GM18507 (cell line): ENCODE measurements around the gene SF3B6.
A peak's percentile ranks its signal among the peaks of the same experiment; 100 is the strongest.
"Not testable (repeated sequence)": the region's sequence is repeated elsewhere in the genome, so short reads cannot be mapped to it uniquely, and the experiment has no call there.

Source experiments
- DNase-seq: peaks from one replicate; pipeline ENCODE4 v3.0.0; 2011; ENCODE audit warnings: low read depth; ENCODE audit not compliant: insufficient read length; ENCODE audit errors: extremely low spot score
- FAIRE-seq: peaks from 2 replicates; lab custom pipeline; 2011; peaks lifted over from hg19 to GRCh38; lab: Jason Lieb, UNC

SF3B6 gene

DNA sequence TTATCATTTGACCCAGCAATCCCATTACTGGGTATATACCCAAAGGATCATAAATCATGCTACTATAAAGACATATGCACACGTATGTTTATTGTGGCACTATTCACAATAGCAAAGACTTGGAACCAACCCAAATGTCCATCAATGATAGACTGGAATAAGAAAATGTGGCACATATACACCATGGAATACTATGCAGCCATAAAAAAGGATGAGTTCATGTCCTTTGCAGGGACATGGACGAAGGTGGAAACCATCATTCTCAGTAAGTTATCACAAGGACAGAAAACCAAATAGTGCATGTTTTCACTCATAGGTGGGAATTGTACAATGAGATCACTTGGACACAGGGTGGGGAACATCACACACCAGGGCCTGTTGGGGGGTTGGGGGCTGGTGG, 24.6 kb upstream of the SF3B6 start:
- not testable (repeated sequence) for FAIRE-seq, DNase-seq

DNA sequence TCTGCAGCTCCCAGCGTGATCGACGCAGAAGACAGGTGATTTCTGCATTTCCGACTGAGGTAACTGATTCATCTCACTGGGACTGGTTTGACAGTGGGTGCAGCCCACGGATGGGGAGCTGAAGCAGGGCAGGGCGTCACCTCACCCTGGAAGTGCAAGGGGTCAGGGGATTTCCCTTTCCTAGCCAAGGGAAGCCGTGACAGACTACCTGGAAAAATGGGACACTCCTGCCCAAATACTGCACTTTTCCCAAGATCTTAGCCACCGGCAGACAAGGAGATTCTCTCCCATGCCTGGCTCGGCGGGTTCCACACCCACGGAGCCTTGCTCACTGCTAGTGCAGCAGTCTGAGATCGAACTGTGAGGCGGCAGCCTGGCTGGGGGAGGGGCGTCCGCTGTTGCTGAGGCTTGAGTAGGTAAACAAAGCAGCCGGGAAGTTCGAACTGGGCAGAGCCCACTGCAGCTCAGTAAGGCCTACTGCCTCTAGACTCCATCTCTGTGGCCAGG, 19.1 kb upstream of the SF3B6 start:
- DNase-seq, FAIRE-seq: not testable (repeated sequence)

DNA sequence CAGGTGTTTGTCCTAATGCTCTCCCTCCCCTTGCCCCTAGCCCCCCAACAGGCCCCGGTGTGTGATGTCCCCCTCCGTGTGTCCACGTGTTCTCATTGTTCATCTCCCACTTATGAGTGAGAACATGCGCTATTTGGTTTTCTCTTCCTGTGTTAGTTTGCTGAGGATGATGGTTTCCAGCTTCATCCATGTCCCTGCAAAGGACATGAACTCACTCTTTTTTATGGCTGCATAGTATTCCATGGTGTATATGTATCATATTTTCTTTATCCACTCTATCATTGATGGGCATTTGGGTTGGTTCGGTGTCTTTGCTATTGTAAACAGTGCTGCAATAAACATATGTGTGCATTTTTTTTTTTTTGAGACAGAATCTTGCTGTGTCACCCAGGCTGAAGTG, 17.1 kb upstream of the SF3B6 start:
- not testable (repeated sequence) for FAIRE-seq, DNase-seq

DNA sequence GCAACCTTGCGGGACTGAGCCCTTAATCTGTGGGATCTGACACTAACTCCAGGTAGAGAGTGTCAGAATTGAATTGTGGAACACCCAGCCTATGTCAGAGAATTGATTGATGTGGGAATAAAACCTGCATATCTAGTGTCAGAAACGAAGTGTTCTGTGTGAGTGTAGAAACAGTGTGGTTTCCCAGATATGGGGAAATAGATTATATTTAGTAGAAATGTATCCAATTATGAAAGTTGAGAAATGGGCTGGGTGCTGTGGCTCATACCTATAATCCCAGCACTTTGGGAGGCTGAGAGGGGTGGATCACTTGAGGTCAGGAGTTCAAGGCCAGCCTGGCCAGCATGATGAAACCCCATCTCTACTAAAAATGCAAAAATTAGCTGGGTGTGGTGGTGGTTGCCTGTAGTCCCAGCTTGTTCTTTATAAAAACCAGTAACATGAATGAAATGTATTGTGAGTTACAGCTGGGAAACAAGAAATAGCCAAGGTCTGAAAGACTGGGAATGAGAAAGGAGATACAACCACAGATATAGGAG, 12.8 kb upstream of the SF3B6 start:
- DNase-seq = no peak
- FAIRE-seq = no peak

DNA sequence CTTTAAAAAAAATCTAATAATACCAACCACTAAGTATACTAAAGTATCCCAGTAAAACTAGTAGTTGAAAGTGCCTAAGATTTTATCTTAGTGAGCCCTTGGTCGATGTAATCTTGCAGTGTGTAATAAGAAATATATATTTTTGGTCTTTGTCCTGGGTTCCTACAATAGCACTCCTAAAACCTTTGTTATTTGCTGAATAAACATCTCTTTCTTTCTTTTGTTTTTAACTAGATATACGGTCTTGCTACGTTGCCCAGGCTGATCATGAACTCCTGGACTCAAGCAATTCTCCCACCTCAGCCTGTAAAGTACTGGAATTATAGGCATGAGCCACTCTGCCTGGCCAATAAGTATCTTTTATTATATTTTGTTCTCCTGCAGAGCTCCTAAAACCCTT, 10.9 kb upstream of the SF3B6 start:
- no peak for DNase-seq
- FAIRE-seq = no peak

DNA sequence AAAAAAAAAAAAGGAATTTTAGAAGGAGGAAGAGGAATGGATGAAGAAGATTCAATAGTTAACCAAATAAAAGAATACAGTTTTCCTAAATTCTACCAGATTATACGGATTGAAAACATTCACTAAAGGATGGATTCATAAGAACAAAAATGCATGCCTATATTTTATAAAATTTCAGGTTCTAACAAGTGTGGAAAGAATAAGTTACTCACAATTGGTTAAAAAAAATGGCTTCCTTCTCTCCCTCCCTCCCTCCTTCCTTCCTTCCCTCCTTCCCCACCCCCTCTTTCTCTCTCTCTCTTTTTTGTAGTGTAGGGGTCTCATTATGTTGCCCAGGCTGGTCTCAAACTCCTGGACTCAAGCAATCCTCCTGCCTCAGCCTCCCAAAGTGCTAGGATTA, 10.1 kb upstream of the SF3B6 start:
- FAIRE-seq = no peak
- DNase-seq = no peak

DNA sequence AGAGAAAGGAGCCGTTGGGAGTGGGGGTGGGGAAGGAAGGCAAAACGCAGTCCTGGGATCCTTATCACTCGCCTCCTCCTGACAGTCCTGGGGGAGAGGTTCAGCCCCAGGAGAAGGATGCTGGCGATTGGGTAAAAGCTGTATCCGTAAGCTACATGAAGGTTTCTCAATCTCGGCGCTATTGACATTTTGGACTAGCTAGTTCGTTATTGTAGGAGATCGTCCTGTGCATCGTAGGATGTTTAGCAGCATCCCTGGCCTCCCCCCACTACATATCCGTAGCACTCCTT, 9.0 kb upstream of the SF3B6 start:
- FAIRE-seq (no peak), DNase-seq (no peak)

DNA sequence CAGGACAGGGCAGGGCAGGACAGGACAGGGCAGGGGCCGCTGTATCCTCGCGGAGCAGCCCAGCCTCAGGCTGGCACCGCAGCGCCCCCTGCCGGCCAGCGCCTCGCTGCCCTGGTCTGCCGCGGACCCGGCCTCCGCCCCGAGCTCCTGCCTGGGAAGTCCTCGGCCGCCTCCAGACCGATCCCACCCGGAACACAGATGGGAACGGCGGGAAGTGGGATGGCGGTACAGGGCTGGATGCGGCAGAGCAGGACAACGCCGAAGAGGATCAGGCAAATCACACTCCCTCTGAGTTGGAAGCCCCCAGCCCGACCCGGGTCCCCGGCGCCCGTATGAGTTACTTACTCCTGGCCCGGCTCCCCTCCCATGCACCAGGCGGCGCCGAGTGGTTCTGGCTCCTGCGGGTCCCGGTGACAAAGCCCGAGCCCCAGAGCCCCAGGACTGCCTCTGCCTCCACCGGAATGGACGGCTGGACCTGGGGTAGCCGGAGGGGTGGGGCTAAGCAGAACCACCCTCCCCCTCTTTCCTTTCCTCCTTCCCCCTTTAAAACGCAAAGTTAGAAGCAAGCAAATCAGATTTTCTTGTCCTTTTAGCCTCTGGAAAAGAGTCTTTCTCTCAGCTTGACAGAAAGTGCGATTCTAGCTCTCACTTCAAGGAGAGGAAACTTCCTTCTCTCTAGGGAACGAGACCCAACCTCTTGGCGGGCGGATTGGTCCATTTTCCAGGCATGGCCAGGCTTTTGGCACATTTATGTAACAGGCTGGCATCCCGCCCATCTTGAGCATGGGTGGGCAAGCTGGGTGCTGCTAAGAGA, 8.5 kb upstream of the SF3B6 start, which contains the start of gene TP53I3:
TP53I3 (minus strand) TSS at position 449 of the 814 bp plus-strand sequence. CDS start 508 bp downstream, outside the sequence.
- DNase-seq (peak; percentile 75), FAIRE-seq (peak; percentile 64)

DNA sequence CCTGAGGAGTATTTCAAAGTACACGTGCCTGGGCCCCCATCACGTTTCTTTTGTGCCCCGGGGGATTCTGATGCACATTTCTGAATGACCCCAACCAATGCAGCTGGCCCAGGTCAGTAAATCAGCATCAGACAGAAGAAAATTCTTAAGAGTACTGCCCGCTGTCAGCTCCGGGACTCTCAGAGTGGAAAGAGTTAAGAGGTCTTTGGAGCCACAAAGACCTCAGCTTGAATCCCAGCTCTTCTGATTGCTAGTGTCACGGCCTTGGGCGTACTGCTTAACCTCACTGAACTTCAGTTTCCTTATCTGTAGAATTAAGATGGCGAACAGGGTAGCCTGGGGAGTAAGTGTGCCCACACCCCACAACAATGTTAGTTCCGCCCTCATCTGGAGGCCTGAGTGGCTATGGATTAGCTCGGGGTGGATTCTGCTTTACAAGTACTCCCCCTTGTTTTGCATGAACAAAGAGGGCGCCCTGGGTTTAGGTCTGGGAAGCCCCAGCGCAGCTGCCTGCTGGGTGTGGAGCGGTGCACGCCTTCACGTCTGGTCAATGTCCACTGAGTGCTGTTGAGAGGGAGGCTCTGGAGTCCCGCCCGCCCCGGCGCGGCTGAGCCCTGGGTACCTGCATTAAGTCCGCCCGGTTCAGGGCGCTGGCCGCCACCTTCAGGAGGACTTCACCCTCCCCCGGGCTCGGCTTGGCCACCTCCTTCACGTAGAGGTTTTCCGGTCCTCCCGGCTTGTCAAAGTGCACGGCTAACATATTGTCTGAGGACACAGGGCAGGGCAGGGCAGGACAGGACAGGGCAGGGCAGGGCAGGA, 7.7 kb upstream of the SF3B6 start:
- DNase-seq (peak; percentile 58), FAIRE-seq (peak; percentile 76)

DNA sequence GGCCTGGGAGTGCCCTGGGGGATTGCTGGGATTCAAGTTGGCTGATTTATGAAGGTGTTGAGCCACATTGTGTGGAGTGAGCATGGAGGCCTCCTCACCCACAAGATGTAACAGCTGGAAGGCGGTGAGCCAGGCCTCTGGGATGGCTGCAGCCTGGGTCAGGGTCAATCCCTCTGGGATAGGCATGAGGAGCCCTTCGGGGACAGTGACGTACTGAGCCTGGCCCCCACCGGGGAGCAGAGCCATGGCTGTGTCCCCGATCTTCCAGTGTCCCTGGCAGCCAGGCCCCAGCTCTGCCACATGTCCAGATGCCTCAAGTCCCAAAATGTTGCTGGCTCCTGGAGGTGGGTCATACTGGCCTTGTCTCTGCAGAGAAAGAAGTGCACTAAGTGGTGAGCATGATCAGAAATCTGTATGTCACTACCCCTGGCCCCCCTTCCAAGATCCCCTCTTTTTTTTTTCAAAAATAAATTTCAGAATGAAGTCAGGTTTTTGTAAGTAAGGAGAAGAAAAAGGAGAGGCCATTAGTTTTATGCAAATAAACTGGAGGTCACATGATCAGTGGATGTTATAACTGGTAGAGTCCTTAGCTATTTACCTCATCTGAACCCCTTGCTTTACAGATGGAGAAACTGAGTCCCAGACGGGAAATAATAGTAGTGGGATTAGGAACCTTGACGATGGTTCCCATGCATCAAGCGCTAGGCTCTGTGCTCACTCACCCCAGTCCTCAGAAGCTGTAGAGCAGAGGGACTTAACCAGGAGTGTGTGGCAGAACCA, 6.9 kb upstream of the SF3B6 start:
- FAIRE-seq (no peak), DNase-seq (no peak)

DNA sequence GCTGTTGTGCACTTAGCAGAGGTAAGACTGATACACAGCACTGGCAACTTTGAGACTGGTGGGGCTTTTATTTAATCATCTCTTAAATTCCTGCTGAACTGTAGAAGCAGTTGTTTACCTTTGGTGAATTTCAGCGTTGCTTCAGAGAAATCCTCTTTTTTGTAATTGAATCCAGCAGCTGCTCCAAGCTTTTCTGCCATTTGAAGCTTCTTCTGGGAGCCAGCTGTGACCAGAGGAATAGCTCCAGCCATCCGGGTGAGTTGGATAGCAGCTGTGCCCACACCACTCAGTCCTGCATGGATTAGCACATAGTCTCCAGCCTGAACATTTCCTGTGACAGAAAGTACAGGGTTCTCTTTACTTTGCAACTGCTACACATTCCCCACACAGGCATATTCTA, 4.6 kb upstream of the SF3B6 start:
- DNase-seq = no peak
- no peak for FAIRE-seq

DNA sequence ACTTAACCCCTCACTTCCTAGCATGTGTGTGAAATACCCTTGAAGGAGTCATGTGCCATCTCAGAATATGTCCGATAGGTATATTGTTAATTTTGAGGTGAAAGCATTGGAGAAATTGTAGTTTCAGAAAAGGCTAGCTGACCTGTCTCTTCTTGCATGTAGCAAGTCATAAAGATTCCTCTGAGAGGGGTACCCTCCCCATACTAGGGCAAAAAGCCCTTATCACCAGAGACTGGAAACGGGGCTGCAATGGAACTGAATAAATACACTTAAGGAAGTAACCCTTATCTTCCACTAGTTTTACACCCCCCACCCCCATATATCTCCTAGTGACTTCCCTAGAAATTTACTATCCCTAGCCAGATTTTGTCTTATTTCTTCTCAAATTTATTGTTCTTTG, 1.8 kb upstream of the SF3B6 start:
- DNase-seq (no peak), FAIRE-seq (no peak)

DNA sequence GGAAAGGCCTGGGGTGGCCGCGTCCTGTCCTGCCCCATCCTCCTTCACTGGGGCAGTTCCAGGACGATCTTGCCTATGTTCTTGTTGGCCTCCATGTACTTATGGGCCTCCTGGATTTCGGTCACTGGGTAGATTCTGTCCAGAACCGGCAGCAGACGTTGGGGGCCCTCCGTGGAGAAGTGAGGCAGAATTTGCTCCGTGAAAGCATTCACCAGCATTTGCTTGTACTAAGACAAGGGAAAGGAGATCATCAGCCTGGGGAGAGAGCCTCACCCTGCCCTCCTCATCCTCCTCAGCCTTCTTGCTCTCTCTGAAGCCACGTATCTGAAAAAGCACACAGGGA, 1.4 kb upstream of the SF3B6 start:
- FAIRE-seq = no peak

DNA sequence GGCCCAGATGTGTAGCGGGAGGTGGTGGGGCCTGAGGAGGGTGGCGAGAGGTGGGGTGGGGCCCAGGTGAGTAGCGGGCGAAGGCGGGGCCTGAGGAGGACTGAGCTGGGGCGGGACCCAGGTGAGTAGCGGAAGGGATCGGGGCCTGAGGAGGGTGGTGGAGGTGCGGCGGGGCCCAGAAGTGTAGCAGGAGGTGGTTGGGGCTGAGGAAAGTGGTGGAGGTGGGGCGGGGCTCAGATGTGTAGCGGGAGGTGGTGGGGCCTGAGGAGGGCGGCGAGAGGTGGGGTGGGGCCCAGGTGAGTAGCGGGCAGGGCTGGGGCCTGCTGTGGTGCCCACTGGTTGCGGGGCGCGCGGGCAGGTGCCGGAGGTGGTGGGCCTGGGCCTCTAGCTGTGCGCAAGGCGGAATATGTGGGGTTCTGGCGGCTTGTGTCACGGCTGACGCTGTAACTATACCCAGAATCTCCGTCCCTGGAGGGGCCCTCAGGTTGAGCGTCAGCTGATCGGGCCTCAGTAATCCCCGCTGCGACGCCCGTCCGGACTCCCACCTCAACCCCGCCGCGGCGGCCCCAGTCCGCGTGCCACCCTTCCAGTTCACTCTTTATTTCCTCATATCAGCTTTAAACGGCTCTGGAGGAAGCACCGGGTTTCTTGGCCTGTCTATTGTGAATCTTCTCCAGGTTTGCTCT, 866 bp upstream of the SF3B6 start:
- FAIRE-seq = no peak

More for the DNA sequence above, 1.4 kb upstream of the SF3B6 start:
- DNase-seq = no peak

DNA sequence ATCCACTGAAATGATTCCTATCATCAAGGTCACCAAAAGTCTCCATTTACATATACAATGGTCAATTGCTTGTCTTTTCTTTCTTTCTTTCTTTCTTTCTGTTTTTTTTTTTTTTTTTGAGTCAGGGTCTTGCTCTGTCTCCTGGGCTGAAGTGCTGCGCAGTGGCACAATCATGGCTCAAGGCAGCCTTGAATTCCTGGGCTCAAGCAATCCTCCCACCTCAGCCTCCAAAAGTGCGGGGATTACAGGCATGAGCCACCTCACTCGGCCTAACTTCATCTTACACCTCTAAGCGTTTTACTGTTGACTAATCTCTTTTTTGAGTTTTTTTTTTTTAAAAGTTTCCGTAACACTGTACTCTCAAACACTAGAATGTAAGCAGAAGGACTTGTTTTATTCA, 867 bp downstream of the SF3B6 start:
- FAIRE-seq (no peak), DNase-seq (no peak)

More for the DNA sequence above, 866 bp upstream of the SF3B6 start:
- no peak for DNase-seq

DNA sequence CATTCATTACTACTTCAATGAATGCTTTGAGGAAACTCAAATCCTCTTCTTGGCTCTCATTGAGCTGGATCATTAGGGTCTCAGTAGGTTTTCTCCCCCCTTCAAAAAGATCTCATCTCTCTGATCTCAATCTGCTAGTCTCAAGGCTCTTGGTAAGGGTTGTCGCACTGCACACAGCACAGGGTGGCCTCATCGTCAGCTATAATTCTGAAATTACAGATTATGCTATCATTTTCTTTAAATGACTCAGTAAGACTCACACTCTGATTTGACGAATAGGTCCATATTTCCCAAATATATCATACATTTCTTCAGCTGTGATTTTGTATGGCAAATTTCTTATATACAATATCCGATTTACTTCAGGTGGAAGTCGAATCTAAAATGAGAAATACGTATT, 2.3 kb downstream of the SF3B6 start:
- FAIRE-seq (no peak), DNase-seq (no peak)

DNA sequence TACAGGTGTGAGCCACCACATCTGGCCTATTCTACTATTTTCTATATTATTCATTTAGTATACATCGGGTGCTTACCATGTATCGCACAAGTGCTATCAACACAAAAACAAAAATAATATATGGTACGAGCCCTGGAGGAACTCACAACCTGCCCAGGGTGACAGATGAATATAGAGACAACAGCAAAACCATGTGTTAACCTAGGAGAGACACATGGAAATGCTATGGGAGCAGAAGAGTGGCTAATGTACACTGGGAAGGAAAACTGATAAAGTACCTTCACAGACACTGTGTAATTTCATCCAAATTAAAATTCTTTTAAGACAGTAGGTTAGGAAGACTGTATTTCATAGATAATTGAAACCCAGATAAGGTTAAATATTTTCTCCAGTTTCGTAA, 3.9 kb downstream of the SF3B6 start:
- no peak for FAIRE-seq
- no peak for DNase-seq

DNA sequence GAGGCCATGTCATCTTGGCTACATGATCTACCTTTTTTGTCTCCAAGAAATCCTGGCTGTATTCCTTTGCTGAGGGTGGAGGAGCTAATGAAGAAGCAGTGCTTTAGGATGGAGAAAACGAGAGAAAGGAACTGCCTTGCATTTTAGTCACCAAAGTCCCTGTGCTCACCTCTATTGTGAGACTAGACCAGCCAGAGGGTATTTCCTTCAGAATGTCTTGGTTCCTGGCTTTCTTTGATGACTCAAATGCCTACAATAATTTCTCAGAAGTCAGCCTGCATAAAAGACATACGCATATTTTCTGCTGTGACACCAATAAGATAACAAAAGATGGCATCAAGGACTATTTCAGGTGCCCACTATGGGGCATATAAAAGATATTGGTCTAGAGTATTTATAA, 10.8 kb downstream of the SF3B6 start:
- FAIRE-seq (no peak), DNase-seq (no peak)

DNA sequence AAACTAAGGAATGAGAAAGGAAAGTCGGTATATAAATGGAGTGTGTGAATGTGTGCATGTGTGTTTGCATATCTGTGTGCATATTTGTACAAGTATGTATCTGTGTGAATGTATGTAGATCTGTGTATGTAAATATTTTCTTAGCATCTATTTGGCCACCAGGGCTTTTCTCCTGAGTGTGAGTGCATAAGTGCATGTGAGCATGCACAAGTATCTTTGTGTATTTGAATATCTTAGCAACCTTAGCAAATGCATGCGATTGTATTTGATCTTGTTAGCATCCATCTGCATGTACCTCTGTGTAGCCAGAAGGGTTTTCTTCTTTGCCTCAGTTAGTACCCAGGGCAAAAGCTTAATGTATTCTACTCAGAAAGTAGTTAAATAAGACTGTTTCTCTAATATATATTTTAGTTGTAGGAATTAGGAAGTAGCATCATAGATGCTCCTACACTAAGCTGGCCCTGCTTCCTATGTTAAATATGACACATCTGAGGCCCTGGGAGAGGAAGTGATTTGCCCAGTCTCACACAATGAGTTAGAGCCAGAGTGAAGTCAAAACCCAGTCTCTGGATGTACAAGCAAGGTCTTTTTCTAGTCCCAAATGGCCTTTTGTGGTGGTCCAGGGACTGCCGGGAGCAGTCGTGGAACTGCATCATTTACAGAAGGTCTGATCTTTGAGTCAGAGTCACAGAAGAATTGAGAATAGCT, 17.4 kb downstream of the SF3B6 start:
- no peak for DNase-seq
- FAIRE-seq = no peak
